Measurements from ENCODE around the gene FARS2. TPM values are rescaled to one million over a fixed set of nuclear protein-coding genes. Genes with fewer than 3 reads are reported as not detected.

The FARS2 gene
- total RNA-seq, 2 donors from 2014 or later, result 23.9 to 26.0 TPM

GRCh38 chr6:5388326-5388725 lies 127.0 kb downstream of the FARS2 start:
- Mint-ChIP-seq H3K36me3 (ENCODE audit: insufficient read depth in 2 of 2) (no peaks in the 10 kb centered on the region), H3K27ac (no peak overlapping the region), H3K4me3 (no peak overlapping the region), H3K27me3 (ENCODE audit: low read depth) (no peaks in the 10 kb centered on the region), H3K9me3 (no peaks in the 10 kb centered on the region), H3K4me1 (ENCODE audit: low read depth) (no peaks in the 10 kb centered on the region)
- DNase-seq (no peak), ATAC-seq (replicated peaks in 1 of 2) (no peak)

GRCh38 chr6:5389086-5389745 lies 127.9 kb downstream of the FARS2 start:
- no peak overlapping the region for H3K4me3 Mint-ChIP-seq
- no peak overlapping the region for H3K27ac Mint-ChIP-seq
- ATAC-seq (replicated peaks in 1 of 2), result no peak
- no peaks in the 10 kb centered on the region for H3K36me3 Mint-ChIP-seq (ENCODE audit: insufficient read depth in 2 of 2)
- no peak for DNase-seq
- no peaks in the 10 kb centered on the region for H3K4me1 Mint-ChIP-seq (ENCODE audit: low read depth)
- H3K27me3 Mint-ChIP-seq (ENCODE audit: low read depth), result no peaks in the 10 kb centered on the region
- no peaks in the 10 kb centered on the region for H3K9me3 Mint-ChIP-seq

GRCh38 chr6:5390177-5390576 lies 128.9 kb downstream of the FARS2 start:
- DNase-seq (no peak), ATAC-seq (replicated peaks in 1 of 2) (no peak)
- H3K27ac Mint-ChIP-seq, result no peak overlapping the region
- no peak overlapping the region for H3K4me3 Mint-ChIP-seq
- H3K9me3 Mint-ChIP-seq, result no peaks in the 10 kb centered on the region
- no peaks in the 10 kb centered on the region for H3K4me1 Mint-ChIP-seq (ENCODE audit: low read depth)
- no peaks in the 10 kb centered on the region for H3K27me3 Mint-ChIP-seq (ENCODE audit: low read depth)
- H3K36me3 Mint-ChIP-seq (ENCODE audit: insufficient read depth in 2 of 2), result no peaks in the 10 kb centered on the region

- Mint-ChIP-seq H3K27me3 (ENCODE audit: low read depth) (no peaks in the 10 kb centered on the region), H3K27ac (no peak overlapping the region), H3K4me3 (no peak overlapping the region), H3K4me1 (ENCODE audit: low read depth) (peaks cover 1% of the 10 kb centered on the region), H3K9me3 (no peaks in the 10 kb centered on the region), H3K36me3 (ENCODE audit: insufficient read depth in 2 of 2) (no peaks in the 10 kb centered on the region)
- ATAC-seq (replicated peaks in 1 of 2) (no peak), DNase-seq (no peak)
Observed at GRCh38 chr6:5394280-5394679, 133.0 kb downstream of the FARS2 start.

- Mint-ChIP-seq H3K4me1 (ENCODE audit: low read depth) (peaks cover 12% of the 10 kb centered on the region), H3K27ac (no peak overlapping the region)
Observed at GRCh38 chr6:5395719-5396118, 134.4 kb downstream of the FARS2 start.

GRCh38 chr6:5398530-5398929 lies 137.2 kb downstream of the FARS2 start:
- DNase-seq (peak; percentile 50 to 62), ATAC-seq (replicated peaks in 1 of 2) (peak; percentile 100)
- Mint-ChIP-seq H3K4me1 (ENCODE audit: low read depth) (peaks cover 19% of the 10 kb centered on the region), H3K27ac (peak overlapping the region; percentile 69), H3K9me3 (no peaks in the 10 kb centered on the region), H3K4me3 (no peak overlapping the region), H3K27me3 (ENCODE audit: low read depth) (no peaks in the 10 kb centered on the region), H3K36me3 (ENCODE audit: insufficient read depth in 2 of 2) (no peaks in the 10 kb centered on the region)

More at GRCh38 chr6:5395719-5396118, 134.4 kb downstream of the FARS2 start:
- H3K36me3 Mint-ChIP-seq (ENCODE audit: insufficient read depth in 2 of 2), result no peaks in the 10 kb centered on the region
- H3K9me3 Mint-ChIP-seq, result no peaks in the 10 kb centered on the region
- no peak for DNase-seq
- no peak for ATAC-seq (replicated peaks in 1 of 2)
- H3K4me3 Mint-ChIP-seq, result no peak overlapping the region
- H3K27me3 Mint-ChIP-seq (ENCODE audit: low read depth), result no peaks in the 10 kb centered on the region

GRCh38 chr6:5399391-5399790 lies 138.1 kb downstream of the FARS2 start:
- H3K36me3 Mint-ChIP-seq (ENCODE audit: insufficient read depth in 2 of 2), result no peaks in the 10 kb centered on the region
- ATAC-seq (replicated peaks in 1 of 2) (no peak), DNase-seq (no peak)
- H3K27ac Mint-ChIP-seq, result peak overlapping the region; percentile 36
- no peaks in the 10 kb centered on the region for H3K9me3 Mint-ChIP-seq
- peaks cover 19% of the 10 kb centered on the region for H3K4me1 Mint-ChIP-seq (ENCODE audit: low read depth)
- H3K27me3 Mint-ChIP-seq (ENCODE audit: low read depth), result no peaks in the 10 kb centered on the region
- H3K4me3 Mint-ChIP-seq, result peak overlapping the region; percentile 2 to 44

GRCh38 chr6:5401845-5402738 lies 140.8 kb downstream of the FARS2 start:
- ATAC-seq (replicated peaks in 1 of 2), result no peak
- no peak for DNase-seq
- Mint-ChIP-seq H3K4me1 (ENCODE audit: low read depth) (peaks cover 19% of the 10 kb centered on the region), H3K4me3 (no peak overlapping the region), H3K9me3 (no peaks in the 10 kb centered on the region), H3K36me3 (ENCODE audit: insufficient read depth in 2 of 2) (no peaks in the 10 kb centered on the region), H3K27ac (peak overlapping the region; percentile 12), H3K27me3 (ENCODE audit: low read depth) (no peaks in the 10 kb centered on the region)

- H3K27ac Mint-ChIP-seq, result no peak overlapping the region
- H3K27me3 Mint-ChIP-seq (ENCODE audit: low read depth), result no peaks in the 10 kb centered on the region
Observed at GRCh38 chr6:5403076-5403475, 141.8 kb downstream of the FARS2 start.

GRCh38 chr6:5403609-5404008 lies 142.3 kb downstream of the FARS2 start:
- Mint-ChIP-seq H3K9me3 (no peaks in the 10 kb centered on the region), H3K27ac (no peak overlapping the region), H3K27me3 (ENCODE audit: low read depth) (no peaks in the 10 kb centered on the region), H3K4me3 (no peak overlapping the region), H3K36me3 (ENCODE audit: insufficient read depth in 2 of 2) (peaks cover 0 to 6% of the 10 kb centered on the region in 2 donors), H3K4me1 (ENCODE audit: low read depth) (peaks cover 19% of the 10 kb centered on the region)
- DNase-seq, result no peak
- ATAC-seq (replicated peaks in 1 of 2), result no peak

More at GRCh38 chr6:5403076-5403475, 141.8 kb downstream of the FARS2 start:
- Mint-ChIP-seq H3K4me1 (ENCODE audit: low read depth) (peaks cover 19% of the 10 kb centered on the region), H3K4me3 (no peak overlapping the region), H3K36me3 (ENCODE audit: insufficient read depth in 2 of 2) (peaks cover 0 to under 1% of the 10 kb centered on the region in 2 donors), H3K9me3 (no peaks in the 10 kb centered on the region)
- ATAC-seq (replicated peaks in 1 of 2) (no peak), DNase-seq (no peak)

- Mint-ChIP-seq H3K27me3 (ENCODE audit: low read depth) (no peaks in the 10 kb centered on the region), H3K9me3 (no peaks in the 10 kb centered on the region), H3K4me3 (no peak overlapping the region), H3K4me1 (ENCODE audit: low read depth) (peaks cover 7% of the 10 kb centered on the region), H3K36me3 (ENCODE audit: insufficient read depth in 2 of 2) (peaks cover 0 to 6% of the 10 kb centered on the region in 2 donors), H3K27ac (no peak overlapping the region)
- DNase-seq, result no peak
- ATAC-seq (replicated peaks in 1 of 2), result no peak
Observed at GRCh38 chr6:5405976-5406375, 144.7 kb downstream of the FARS2 start.

GRCh38 chr6:5411414-5411813 lies 150.1 kb downstream of the FARS2 start:
- Mint-ChIP-seq H3K27me3 (ENCODE audit: low read depth) (no peaks in the 10 kb centered on the region), H3K9me3 (no peaks in the 10 kb centered on the region), H3K27ac (no peak overlapping the region), H3K4me1 (ENCODE audit: low read depth) (no peaks in the 10 kb centered on the region), H3K36me3 (ENCODE audit: insufficient read depth in 2 of 2) (peaks cover 0 to 10% of the 10 kb centered on the region in 2 donors), H3K4me3 (no peak overlapping the region)
- ATAC-seq (replicated peaks in 1 of 2), result no peak
- no peak for DNase-seq

- Mint-ChIP-seq H3K27ac (no peak overlapping the region), H3K27me3 (ENCODE audit: low read depth) (no peaks in the 10 kb centered on the region), H3K4me3 (no peak overlapping the region), H3K36me3 (ENCODE audit: insufficient read depth in 2 of 2) (peaks cover 0 to 10% of the 10 kb centered on the region in 2 donors), H3K4me1 (ENCODE audit: low read depth) (no peaks in the 10 kb centered on the region), H3K9me3 (no peaks in the 10 kb centered on the region)
- ATAC-seq (replicated peaks in 1 of 2), result no peak
- no peak for DNase-seq
Observed at GRCh38 chr6:5412017-5412416, 150.7 kb downstream of the FARS2 start.
